HepG2 (cell line): Measurements from ENCODE around the gene REEP6. TPM values are rescaled to one million over a fixed set of nuclear protein-coding genes. Genes with fewer than 3 reads are reported as not detected.
A peak's percentile ranks its signal among the peaks of the same experiment; 100 is the strongest.

Experiments used
- E2F5 ChIP-seq: sonication (generic); formaldehyde crosslinking; conservative IDR thresholded peaks from 2 replicates; pipeline ENCODE4 v1.4.0; 2020; ENCODE audit warnings: missing genetic modification reagents
- ERF ChIP-seq: IDR thresholded peaks from 2 replicates; pipeline ENCODE4 v1.6.1; 2018; ENCODE audit warnings: missing biosample characterization, missing genetic modification reagents
- KAT7 ChIP-seq: IDR thresholded peaks from 2 replicates; pipeline ENCODE4 v1.6.1; 2018; ENCODE audit warnings: borderline replicate concordance, missing compliant biosample characterization
- KAT8 ChIP-seq: IDR thresholded peaks from 2 replicates; pipeline ENCODE4 v1.6.1; 2016; ENCODE audit warnings: missing genetic modification reagents, missing compliant biosample characterization
- MAF1 ChIP-seq: sonication (generic); formaldehyde crosslinking; IDR thresholded peaks from 2 replicates; pipeline ENCODE4 v1.5.0; 2020; ENCODE audit warnings: missing genetic modification reagents, borderline replicate concordance
- MLX ChIP-seq: IDR thresholded peaks from 2 replicates; pipeline ENCODE4 v1.6.1; 2016
- NPAS2 ChIP-seq: sonication (generic); formaldehyde crosslinking; IDR thresholded peaks from 2 replicates; pipeline ENCODE4 v1.8.0; 2022; ENCODE audit warnings: mild to moderate bottlenecking, missing genetic modification reagents, borderline replicate concordance
- RARA ChIP-seq: IDR thresholded peaks from 2 replicates; pipeline ENCODE4 v1.6.1; 2016; ENCODE audit warnings: missing genetic modification reagents, missing compliant biosample characterization
- RBAK ChIP-seq: sonication (generic); formaldehyde crosslinking; IDR thresholded peaks from 2 replicates; pipeline ENCODE4 v1.5.1; 2020; ENCODE audit warnings: mild to moderate bottlenecking, missing genetic modification reagents
- RFX1 ChIP-seq: fragments of 450-650 bp; IDR thresholded peaks from 2 replicates; pipeline ENCODE4 v1.6.1; 2017
- SALL2 ChIP-seq: sonication (generic); formaldehyde crosslinking; IDR thresholded peaks from 2 replicates; pipeline ENCODE4 v1.8.1; 2023; ENCODE audit warnings: mild to moderate bottlenecking, missing genetic modification reagents, inconsistent platforms
- SKI ChIP-seq: fragments of 450-650 bp; IDR thresholded peaks from one replicate; pipeline ENCODE4 v1.6.1; 2018; ENCODE audit warnings: mild to moderate bottlenecking; ENCODE audit not compliant: partially characterized antibody
- SMAD3 ChIP-seq: sonication (generic); formaldehyde crosslinking; IDR thresholded peaks from 2 replicates; pipeline ENCODE4 v1.4.0; 2020; ENCODE audit warnings: missing genetic modification reagents
- SP5 ChIP-seq: IDR thresholded peaks from 2 replicates; pipeline ENCODE4 v1.6.1; 2016; ENCODE audit warnings: low read depth, borderline replicate concordance
- SRSF1 ChIP-seq: fragments of 200-400 bp; formaldehyde crosslinking; optimal IDR thresholded peaks from 2 replicates; pipeline ENCODE3; 2017; ENCODE audit warnings: mild to moderate bottlenecking, low read depth, low read length, moderate library complexity
- TMF1 ChIP-seq: sonication (generic); formaldehyde crosslinking; IDR thresholded peaks from 2 replicates; pipeline ENCODE4 v1.8.1; 2022; ENCODE audit warnings: low read depth, missing genetic modification reagents
- ZBTB7A ChIP-seq: sonication (generic); formaldehyde crosslinking; IDR thresholded peaks from 2 replicates; pipeline ENCODE4 v1.8.0; 2022; ENCODE audit warnings: mild to moderate bottlenecking, missing genetic modification reagents
- ZC3H4 ChIP-seq: sonication (generic); formaldehyde crosslinking; IDR thresholded peaks from 2 replicates; pipeline ENCODE4 v1.4.0; 2020; ENCODE audit warnings: missing genetic modification reagents, borderline replicate concordance
- ZFP37 ChIP-seq: sonication (generic); formaldehyde crosslinking; IDR thresholded peaks from 2 replicates; pipeline ENCODE4 v1.4.0; 2020; ENCODE audit warnings: missing genetic modification reagents, borderline replicate concordance
- ZKSCAN1 ChIP-seq: fragments of 150-350 bp; IDR thresholded peaks from 2 replicates; pipeline ENCODE4 v1.6.1; 2014; ENCODE audit warnings: low read length
- ZNF367 ChIP-seq: sonication (generic); formaldehyde crosslinking; IDR thresholded peaks from 2 replicates; pipeline ENCODE4 v1.4.0; 2020; ENCODE audit warnings: missing genetic modification reagents, borderline replicate concordance
- ZNF614 ChIP-seq: IDR thresholded peaks from 2 replicates; pipeline ENCODE4 v1.6.1; 2018; ENCODE audit warnings: missing biosample characterization, missing genetic modification reagents, inconsistent platforms, borderline replicate concordance
- ZNF615 ChIP-seq: sonication (generic); formaldehyde crosslinking; IDR thresholded peaks from 2 replicates; pipeline ENCODE4 v1.5.0; 2020; ENCODE audit warnings: mild to moderate bottlenecking, missing genetic modification reagents, borderline replicate concordance
- ZNF616 ChIP-seq: sonication (generic); formaldehyde crosslinking; IDR thresholded peaks from 2 replicates; pipeline ENCODE4 v1.5.0; 2020; ENCODE audit warnings: low read depth, mild to moderate bottlenecking, missing genetic modification reagents
- polyA plus RNA-seq, 8 experiments: library from polyadenylated mRNA; depleted of rRNA in 3 of 8; stranded (reverse) in 7 of 8; unstranded in 1 of 8; fragments of >200 nt; fragmentation: Illumina TruSeq in 4 of 8; extraction: Trizol in 4 of 8; gene quantifications; 2 replicates each; pipeline versions ENCODE4 v1.2.1 to v1.2.3, GENCODE V29; 2011 to 2016; ENCODE audit warnings: low read depth in 4 of 8, missing spikeins in 1 of 8, mixed read lengths in 1 of 8; ENCODE audit not compliant: insufficient read depth in 1 of 8
- total RNA-seq, 5 experiments: library from RNA; depleted of rRNA; stranded (reverse); fragments of >200 nt; fragmentation: Illumina TruSeq; extraction: Trizol; gene quantifications; 2 replicates each; pipeline ENCODE4 v1.2.3, GENCODE V29; 2016; ENCODE audit warnings: low read depth in 1 of 5
- TF ChIP-seq, protein P1 (sequence below): sonication (generic); formaldehyde crosslinking; IDR thresholded peaks from 2 replicates; pipeline ENCODE4 v1.4.0; 2020; ENCODE audit warnings: missing genetic modification reagents
- TF ChIP-seq, protein P2 (sequence below): sonication (generic); formaldehyde crosslinking; IDR thresholded peaks from 2 replicates; pipeline ENCODE4 v1.4.0; 2020; ENCODE audit warnings: mild to moderate bottlenecking, missing genetic modification reagents
- TF ChIP-seq, protein P3 (sequence below): sonication (generic); formaldehyde crosslinking; IDR thresholded peaks from 2 replicates; pipeline ENCODE4 v1.4.0; 2020; ENCODE audit warnings: low read depth, mild to moderate bottlenecking, missing genetic modification reagents

REEP6 gene
- total and polyA plus RNA-seq, 2 of the 13 experiments (the other 11 are each of a cell fraction or from before 2014, with no cell fraction given), result 10.0 to 28.8 TPM

GRCh38 chr19:1478934-1479707 lies 11.9 kb upstream of the REEP6 start, which contains the start of gene C19orf25 (continued):
- TF ChIP-seq ZFP37 (CRISPR knock-in tag), result no peak
- TF ChIP-seq ERF (CRISPR knock-in tag), result peak; percentile 77
- no peak for TF ChIP-seq ZNF367 (CRISPR knock-in tag)
- TF ChIP-seq ZBTB7A (CRISPR knock-in tag), result no peak
- TF ChIP-seq, protein P1, sequence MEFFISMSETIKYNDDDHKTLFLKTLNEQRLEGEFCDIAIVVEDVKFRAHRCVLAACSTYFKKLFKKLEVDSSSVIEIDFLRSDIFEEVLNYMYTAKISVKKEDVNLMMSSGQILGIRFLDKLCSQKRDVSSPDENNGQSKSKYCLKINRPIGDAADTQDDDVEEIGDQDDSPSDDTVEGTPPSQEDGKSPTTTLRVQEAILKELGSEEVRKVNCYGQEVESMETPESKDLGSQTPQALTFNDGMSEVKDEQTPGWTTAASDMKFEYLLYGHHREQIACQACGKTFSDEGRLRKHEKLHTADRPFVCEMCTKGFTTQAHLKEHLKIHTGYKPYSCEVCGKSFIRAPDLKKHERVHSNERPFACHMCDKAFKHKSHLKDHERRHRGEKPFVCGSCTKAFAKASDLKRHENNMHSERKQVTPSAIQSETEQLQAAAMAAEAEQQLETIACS (CRISPR knock-in tag), result no peak
- TF ChIP-seq SP5, result peak; percentile 52
- no peak for TF ChIP-seq SRSF1
- peak; percentile 68 for TF ChIP-seq SKI
- TF ChIP-seq ZNF616 (CRISPR knock-in tag), result no peak
- TF ChIP-seq RBAK (CRISPR knock-in tag), result no peak
- TF ChIP-seq SMAD3 (CRISPR knock-in tag), result peak; percentile 35; the same call in 1 of the 2 replicates
- TF ChIP-seq E2F5 (CRISPR knock-in tag), result peak; percentile 57; the same call in 1 of the 2 replicates
- TF ChIP-seq MLX (CRISPR knock-in tag), result peak; percentile 14; the same call in 1 of the 2 replicates
- no peak for TF ChIP-seq RARA (CRISPR knock-in tag)
- TF ChIP-seq, protein P2, sequence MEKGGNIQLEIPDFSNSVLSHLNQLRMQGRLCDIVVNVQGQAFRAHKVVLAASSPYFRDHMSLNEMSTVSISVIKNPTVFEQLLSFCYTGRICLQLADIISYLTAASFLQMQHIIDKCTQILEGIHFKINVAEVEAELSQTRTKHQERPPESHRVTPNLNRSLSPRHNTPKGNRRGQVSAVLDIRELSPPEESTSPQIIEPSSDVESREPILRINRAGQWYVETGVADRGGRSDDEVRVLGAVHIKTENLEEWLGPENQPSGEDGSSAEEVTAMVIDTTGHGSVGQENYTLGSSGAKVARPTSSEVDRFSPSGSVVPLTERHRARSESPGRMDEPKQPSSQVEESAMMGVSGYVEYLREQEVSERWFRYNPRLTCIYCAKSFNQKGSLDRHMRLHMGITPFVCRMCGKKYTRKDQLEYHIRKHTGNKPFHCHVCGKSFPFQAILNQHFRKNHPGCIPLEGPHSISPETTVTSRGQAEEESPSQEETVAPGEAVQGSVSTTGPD (CRISPR knock-in tag), result no peak
- TF ChIP-seq RFX1, result no peak
- TF ChIP-seq, protein P3, sequence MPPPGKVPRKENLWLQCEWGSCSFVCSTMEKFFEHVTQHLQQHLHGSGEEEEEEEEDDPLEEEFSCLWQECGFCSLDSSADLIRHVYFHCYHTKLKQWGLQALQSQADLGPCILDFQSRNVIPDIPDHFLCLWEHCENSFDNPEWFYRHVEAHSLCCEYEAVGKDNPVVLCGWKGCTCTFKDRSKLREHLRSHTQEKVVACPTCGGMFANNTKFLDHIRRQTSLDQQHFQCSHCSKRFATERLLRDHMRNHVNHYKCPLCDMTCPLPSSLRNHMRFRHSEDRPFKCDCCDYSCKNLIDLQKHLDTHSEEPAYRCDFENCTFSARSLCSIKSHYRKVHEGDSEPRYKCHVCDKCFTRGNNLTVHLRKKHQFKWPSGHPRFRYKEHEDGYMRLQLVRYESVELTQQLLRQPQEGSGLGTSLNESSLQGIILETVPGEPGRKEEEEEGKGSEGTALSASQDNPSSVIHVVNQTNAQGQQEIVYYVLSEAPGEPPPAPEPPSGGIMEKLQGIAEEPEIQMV (CRISPR knock-in tag), result no peak
- no peak for TF ChIP-seq KAT7 (CRISPR knock-in tag)
- no peak; the same call in 1 of the 2 replicates for TF ChIP-seq ZNF614 (CRISPR knock-in tag)
- TF ChIP-seq MAF1 (CRISPR knock-in tag), result no peak
- no peak for TF ChIP-seq SALL2 (CRISPR knock-in tag)
- TF ChIP-seq ZC3H4 (CRISPR knock-in tag), result no peak
- TF ChIP-seq TMF1 (CRISPR knock-in tag), result no peak
- TF ChIP-seq NPAS2 (CRISPR knock-in tag), result no peak
- TF ChIP-seq KAT8 (CRISPR knock-in tag), result peak; percentile 92
- peak; percentile 91 for TF ChIP-seq ZKSCAN1
- peak; percentile 71; the same call in 1 of the 2 replicates for TF ChIP-seq ZNF615 (CRISPR knock-in tag)
